Measurements from ENCODE around the gene ABCG1.

- TF ChIP-seq, protein P1, sequence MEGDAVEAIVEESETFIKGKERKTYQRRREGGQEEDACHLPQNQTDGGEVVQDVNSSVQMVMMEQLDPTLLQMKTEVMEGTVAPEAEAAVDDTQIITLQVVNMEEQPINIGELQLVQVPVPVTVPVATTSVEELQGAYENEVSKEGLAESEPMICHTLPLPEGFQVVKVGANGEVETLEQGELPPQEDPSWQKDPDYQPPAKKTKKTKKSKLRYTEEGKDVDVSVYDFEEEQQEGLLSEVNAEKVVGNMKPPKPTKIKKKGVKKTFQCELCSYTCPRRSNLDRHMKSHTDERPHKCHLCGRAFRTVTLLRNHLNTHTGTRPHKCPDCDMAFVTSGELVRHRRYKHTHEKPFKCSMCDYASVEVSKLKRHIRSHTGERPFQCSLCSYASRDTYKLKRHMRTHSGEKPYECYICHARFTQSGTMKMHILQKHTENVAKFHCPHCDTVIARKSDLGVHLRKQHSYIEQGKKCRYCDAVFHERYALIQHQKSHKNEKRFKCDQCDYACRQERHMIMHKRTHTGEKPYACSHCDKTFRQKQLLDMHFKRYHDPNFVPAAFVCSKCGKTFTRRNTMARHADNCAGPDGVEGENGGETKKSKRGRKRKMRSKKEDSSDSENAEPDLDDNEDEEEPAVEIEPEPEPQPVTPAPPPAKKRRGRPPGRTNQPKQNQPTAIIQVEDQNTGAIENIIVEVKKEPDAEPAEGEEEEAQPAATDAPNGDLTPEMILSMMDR (conservative IDR thresholded peaks at IDR 0.05; ENCODE audit: low read depth, low read length), result no peak
- TF ChIP-seq USF2 (IDR thresholded peaks at IDR 0.05; ENCODE audit: low read depth, low read length) (no peak), POLR2A (IDR thresholded peaks at IDR 0.05; ENCODE audit: low read depth, low read length) (no peak), RFX5 (IDR thresholded peaks at IDR 0.05; ENCODE audit: low read depth, low read length) (no peak), CEBPB (IDR thresholded peaks at IDR 0.05; ENCODE audit: low read depth, low read length) (no peak), SMC3 (IDR thresholded peaks at IDR 0.05; ENCODE audit: low read depth, low read length) (no peak), ELK1 (IDR thresholded peaks at IDR 0.05; ENCODE audit: borderline replicate concordance, low read depth, low read length) (no peak), RCOR1 (IDR thresholded peaks at IDR 0.05; ENCODE audit: insufficient replicate concordance, low read length) (no peak), RAD21 (IDR thresholded peaks at IDR 0.05; ENCODE audit: low read length) (no peak), MAFK (IDR thresholded peaks at IDR 0.05; ENCODE audit: low read depth, low read length) (no peak), BHLHE40 (IDR thresholded peaks at IDR 0.05; ENCODE audit: low read depth, low read length) (no peak), MAZ (IDR thresholded peaks at IDR 0.05; ENCODE audit: borderline replicate concordance, low read depth, low read length) (no peak)
Observed at GRCh38 chr21:42315296-42315891, 96.5 kb downstream of the ABCG1 start, which contains the start of gene TFF3.
